ENCODE results near the gene HOXA13. TPM values are rescaled to one million over a fixed set of nuclear protein-coding genes. Genes with fewer than 3 reads are reported as not detected.

The HOXA13 gene
- total RNA-seq, 1 donor from 2014 or later, result under 0.01 TPM

DNA sequence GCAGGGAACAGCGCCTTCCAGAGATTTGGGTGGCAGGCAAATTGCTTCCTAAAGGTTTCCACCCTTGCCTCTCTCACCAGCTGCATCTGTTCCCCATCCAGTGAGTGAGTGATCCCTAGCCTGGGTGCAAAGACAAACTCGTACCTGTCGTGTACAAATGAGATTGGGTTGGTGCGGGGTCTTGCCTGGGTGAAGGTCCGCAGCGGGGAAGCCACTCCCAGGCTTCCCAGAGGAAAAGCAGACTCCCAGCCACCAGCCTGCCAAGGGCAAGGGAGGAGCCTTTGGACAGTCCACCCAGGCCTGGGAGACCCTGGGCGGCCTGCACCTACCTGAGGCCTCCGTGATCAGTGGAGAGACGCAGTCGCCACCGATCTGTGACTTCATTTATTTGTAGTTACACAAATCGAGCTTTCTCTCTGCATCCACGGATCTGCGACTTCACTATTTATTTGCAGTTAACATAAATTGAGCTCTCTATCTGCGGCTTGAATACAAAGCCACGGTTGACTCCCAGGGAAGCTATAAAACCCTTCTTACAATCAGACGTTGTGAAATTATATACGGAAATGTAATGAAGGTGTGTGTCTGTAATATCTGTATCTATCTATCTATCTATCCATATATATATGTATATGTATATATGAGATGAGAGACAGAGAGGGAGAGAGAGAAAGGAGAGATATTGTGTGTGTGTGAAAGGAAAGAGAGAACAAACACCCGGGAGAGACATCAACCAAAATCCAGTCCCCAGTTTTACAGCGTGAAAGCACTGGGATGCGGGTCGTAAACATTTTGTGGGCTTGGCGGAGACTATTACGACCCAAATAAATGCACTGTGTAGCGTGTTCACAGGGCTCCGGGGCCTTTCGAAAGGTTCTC lies 40.4 kb downstream of the HOXA13 start:
- DNase-seq (ENCODE audit: low read depth), result no peak

DNA sequence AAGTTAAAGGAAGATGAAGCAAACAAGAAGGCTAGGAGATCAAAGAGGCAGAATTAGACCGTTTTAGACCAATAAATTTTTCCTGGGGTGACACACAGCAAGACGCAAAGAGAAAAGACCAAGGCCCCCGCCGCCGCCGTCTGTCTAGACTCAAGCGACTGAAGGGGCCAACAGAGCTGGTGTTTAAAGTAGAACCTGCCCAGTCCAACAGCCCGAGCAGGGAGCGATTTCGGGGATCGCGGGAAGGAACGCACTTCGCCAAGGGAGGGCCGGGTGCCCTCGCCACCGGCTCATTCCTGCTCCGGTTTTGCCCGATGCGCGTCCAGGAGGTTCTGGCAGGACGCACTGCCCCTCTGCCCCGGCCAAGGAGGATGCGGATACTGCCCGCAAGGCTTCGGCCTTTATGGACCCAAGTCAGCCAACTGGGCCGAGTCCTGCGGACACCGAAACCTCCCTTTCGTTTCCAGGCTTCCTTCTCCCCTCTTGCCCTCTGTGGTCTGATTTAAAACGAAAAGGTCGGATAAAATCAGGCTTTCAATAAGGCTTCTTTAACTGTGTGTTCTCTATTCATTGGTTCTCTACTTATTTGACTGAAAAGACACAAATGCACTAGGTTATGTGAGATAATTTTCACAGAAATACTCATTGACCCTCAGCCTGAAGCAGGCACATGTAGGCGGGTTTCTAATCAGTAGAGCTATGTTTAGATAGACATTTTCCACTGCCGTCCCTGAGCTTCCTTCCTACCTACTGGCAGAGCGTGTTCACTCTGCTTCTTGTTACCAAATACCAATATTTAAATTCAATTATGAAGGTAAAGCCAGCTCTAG lies 41.2 kb downstream of the HOXA13 start:
- DNase-seq (ENCODE audit: low read depth), result no peak

DNA sequence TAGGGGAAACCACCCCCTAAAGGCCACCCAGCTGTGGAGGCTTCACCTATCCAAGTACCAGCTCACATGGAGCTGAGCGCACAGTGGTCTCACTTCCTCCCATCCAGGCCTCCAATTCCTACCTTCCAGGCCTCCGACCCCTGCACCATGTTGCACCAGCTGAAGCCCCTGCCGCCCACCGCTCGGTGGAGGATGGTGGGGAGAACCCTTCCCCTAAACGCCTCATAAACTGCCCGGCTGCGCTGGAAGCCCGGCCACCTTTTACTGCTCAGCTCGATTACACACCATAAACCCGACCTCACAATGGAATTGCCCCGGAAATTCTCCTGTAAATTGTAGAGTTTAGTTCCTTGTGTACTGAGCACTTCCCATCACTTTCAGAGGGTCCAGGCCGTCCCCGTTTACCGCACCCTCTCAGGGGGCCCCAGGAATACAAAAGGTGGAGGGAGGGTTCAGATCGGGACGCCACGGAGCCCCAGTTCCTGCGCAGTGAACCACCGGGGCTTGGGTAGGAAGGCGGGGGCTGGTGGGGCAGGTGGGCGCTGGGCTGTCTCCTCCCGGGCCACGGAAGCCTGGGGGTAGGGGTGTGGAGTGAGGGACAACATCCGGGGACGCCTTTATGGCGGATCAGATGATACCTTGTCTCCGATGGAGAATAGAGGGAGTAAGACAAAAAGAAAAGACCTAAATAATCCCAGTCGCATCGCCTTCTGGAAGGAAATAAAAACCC lies 42.0 kb downstream of the HOXA13 start:
- DNase-seq (ENCODE audit: low read depth), result no peak

DNA sequence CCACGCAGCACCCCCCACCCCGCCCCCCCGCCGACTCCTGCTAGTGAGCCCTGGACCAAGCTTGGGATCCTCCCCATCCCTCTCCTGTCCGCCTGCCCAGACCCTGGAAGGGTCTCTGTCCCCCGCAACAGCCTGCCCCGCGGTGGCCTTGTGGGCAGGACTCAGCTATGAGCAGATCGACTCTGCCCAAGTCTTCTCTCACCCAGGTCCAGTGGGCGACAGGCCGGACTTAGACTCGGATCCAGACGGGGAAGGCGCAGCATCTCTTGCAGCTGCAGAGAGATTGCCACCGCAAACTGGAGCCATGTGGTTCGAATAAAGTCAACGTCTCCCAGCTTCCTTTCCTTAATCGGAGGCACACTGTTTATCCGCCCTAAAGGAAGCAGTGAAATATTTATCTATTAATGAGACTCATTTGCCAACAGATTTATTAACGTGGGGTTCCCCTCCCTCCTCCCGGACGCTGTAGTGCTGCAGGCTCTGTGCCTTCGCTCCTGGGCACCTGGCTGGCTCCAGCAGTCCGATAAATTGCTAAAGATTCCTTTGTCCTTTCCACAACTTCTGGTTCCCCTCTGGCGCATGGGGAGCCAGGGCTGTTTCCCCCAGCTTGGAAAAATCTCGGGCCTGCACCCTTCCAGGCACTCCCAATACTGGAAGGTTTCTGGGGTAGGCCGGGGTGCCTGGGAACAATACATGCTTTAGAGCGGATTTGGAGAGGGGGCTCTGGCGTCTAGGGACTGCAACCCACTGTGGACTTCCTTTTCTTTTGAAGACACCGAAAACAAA lies 42.8 kb downstream of the HOXA13 start:
- no peak for DNase-seq (ENCODE audit: low read depth)

DNA sequence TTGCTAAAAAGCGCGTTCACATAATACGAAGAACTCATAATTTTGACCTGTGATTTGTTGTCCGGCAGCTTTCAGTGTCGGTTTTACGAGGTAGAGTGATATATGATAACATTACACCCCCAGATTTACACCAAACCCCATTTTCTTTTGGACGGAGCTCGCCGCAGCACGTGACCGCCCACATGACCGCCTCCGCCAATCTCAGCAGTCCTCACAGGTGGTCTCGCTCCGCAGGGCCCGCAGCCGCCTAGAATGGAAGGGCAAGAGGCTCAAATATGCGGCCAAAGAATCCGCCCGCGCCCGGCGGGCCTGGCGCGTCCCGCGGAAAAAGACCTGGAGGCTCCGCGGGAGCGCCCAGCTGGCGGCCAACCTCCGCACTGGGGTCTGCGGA lies 43.4 kb downstream of the HOXA13 start, which contains the start of gene HOXA7:
Gene HOXA7, minus strand, starts transcription at position 168 of the 391 bp plus-strand sequence. Its CDS starts 130 bp downstream, at position 38.
- no peak for DNase-seq (ENCODE audit: low read depth)

DNA sequence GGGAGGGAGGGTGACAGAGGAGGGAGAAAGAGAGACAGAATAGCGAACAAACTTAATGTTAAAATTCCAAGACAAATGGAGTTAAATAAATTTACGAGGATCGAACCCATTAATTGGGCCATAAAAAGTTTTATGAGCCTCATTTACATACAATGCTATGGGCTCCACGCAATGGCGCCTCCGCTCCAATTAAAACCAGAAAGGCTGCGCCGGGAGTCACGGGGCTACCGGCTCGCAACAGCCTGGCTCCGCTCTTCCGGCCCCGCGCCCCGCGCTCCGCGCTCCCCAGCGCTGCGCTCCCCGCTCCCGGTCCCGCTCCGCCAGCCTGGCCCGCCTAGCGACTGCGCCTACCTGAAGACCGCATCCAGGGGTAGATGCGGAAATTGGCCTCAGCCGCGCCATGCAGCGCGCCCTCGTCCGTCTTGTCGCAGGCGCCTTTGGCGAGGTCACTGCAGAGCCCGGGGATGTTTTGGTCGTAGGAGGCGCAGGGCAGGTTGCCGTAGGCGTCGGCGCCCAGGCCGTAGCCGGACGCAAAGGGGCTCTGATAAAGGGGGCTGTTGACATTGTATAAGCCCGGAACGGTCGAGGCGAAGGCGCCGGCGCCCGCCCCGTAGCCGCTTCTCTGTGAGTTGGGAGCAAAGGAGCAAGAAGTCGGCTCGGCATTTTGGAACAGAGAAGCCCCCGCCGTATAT lies 43.9 kb downstream of the HOXA13 start:
- no peak for DNase-seq (ENCODE audit: low read depth)

DNA sequence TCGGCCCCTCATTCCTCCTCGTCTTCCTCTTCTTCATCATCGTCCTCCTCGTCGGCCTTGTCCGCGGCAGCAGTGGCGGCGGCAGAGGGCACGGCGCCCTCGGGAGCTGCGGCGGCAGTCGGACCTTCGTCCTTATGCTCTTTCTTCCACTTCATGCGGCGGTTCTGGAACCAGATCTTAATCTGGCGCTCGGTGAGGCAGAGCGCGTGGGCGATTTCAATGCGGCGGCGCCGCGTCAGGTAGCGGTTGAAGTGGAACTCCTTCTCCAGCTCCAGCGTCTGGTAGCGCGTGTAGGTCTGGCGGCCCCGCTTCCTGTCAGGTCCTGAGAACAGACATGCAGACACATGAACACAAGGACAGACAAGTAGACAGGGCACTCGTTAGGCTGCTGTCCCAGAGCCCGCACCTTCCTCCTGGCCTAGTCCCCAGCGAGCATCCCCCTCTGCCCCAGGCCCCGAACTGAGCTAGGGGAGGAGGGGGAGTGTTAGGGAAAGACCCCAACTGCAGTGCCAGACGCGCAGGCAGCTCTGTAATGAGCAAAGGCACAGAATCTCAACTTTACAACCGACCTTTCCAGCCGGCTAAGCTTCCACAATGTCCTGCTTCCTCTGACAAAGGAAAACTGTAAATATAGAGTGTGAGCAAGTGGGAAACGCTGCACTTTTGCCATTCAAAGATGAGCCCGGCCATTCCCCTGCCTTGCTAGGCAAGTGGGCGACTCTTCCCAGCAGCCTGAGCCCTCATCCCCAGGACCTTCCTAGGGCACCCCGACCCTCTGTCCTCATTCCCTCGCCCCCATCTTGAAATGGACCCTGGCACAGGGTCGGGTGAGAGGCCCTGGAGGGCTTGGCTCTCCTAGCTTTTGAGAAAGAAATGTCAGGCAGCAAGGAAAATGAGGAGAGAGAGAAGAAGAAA lies 44.7 kb downstream of the HOXA13 start:
- peak; percentile 64 for DNase-seq (ENCODE audit: low read depth)

DNA sequence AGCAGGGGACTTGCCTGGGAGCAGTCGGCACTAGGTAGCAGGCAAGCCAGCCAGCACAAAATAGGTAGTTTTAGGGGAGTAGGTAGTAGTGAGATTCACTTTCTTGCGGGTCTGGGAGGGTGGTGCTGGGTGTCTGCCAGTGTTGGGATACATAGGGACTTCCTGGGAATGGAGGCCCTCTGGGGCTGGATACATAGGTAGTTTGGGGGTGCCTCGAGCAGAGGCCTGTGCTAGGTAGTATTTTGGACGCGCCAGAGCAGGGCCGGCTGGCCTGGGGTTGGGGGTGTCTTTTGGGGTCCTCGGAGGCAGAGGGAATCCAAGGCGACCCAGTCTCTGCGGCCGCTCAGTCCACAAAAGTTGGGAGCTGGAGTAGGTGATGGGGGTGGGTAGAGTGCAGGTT lies 45.5 kb downstream of the HOXA13 start:
- no peak for DNase-seq (ENCODE audit: low read depth)

DNA sequence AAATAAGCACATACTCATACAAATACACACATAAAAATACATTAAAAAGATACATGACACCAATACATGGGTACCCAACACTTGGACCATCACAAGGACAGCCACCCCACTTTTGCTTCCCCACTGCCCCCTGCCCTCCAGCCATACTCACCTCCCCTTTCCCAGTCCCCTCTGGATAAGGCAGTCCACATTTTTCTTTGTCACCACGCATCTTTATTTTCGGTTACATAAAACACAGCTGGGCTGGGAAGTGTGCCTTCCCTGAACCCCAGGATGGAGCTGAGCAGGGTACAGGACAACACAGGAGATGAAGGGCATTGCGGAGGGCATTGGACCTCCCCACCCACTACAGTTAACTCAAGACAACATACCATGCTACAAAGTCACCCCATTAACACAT lies 46.4 kb downstream of the HOXA13 start:
- no peak for DNase-seq (ENCODE audit: low read depth)

DNA sequence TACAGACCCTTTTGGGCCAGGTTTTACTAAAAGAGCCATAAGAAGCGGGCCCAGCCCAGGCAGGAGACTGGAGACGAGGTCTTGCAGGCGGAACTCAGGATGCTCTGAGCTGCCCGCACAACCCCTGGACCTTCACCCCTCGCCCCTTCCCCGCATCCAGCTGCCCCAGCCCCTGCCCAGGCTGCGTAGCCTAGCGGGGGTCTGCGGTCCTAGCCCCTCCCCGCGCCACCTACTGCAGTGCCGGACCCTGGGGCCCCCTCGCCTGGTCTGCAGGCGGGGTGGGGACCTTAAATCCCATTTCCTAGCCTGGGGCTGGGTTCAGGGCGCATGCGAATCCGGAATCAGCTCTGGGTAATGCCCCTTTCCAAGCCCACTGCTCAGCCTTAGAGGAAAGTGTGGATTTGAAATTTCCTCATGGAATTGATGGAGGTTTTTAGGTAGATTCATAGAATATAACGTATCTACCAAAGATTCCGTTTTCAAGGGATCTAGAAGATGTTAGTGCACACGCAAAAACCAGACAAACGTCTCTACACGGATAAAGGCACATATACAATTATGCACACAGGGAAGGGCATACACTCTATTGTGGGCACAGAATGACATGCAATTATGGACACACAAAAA lies 47.0 kb downstream of the HOXA13 start:
- DNase-seq (ENCODE audit: low read depth), result no peak

DNA sequence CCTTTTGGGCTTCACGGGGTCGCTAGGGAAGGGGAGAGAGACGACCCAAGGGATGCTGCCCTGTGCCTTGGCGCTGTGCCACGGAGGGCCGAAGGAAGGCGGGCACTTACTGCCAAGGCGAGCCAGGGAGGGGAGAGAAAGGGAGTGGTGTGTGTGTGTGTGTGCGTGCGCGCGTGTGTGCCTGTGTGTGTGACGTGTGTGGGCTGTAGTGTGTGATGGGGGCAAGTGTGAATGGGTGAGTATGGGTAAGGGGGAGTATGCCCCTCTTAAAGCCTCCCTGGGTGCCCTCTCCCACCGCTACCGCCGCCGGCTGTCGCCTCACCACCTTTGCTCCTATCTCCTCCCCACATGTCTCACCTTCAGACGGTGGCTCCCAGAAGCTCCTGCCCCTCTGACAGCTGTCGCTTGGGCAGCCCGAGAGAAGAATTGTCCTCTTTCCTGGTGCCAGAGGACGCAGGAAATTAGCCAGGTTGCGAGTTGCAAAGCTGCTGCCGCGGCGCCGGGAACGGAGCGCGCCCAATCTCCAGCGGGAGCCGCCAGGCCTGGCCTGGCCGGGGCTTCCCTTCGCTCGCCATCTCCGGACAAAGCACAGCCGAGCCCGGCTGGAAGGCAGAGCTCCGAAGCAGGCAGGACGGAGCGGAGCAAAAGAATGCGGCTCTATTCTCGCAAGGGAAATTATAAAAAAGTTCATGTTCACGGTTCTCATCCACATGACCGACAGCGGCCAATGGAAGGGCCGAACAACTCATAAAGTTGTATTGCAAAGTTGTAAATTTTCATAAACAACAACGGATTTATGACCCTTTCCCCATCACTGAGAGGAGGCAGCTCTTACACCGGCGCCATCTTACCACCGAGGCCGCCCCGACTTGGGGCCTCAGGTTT lies 47.7 kb downstream of the HOXA13 start, which contains the start of gene HOXA3:
Gene HOXA3, minus strand, starts transcription at position 653 of the 885 bp plus-strand sequence. CDS start 41,943 bp downstream, outside the sequence.
- DNase-seq (ENCODE audit: low read depth), result peak; percentile 86

DNA sequence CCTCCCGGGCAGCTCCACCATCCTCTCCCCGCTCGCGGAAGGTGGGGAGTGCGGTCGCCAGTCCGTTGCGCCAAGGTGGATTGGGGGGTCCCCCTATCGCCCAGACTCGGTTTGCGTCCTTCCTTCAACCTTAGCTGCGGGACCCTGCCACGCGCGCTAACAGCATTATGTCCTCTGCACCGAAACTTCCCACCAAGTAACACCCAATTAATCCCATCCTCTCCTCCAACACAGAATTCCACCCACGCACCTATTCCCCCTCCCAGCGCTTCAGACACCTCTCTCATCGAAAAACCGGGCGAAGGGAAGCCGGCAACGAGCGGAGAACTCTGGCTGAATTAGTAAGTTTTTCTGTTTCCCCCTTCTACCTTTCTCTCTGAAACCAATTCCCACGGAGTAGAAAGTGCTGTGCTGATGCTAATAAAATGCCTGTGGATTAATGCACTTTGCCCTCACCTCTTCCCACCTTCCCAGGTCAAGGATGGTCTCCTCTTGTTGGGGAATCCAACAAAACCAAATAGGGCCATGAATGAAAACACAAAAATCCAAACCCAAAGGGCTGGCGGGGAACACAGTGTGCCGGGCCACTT lies 48.5 kb downstream of the HOXA13 start:
- DNase-seq (ENCODE audit: low read depth), result no peak

DNA sequence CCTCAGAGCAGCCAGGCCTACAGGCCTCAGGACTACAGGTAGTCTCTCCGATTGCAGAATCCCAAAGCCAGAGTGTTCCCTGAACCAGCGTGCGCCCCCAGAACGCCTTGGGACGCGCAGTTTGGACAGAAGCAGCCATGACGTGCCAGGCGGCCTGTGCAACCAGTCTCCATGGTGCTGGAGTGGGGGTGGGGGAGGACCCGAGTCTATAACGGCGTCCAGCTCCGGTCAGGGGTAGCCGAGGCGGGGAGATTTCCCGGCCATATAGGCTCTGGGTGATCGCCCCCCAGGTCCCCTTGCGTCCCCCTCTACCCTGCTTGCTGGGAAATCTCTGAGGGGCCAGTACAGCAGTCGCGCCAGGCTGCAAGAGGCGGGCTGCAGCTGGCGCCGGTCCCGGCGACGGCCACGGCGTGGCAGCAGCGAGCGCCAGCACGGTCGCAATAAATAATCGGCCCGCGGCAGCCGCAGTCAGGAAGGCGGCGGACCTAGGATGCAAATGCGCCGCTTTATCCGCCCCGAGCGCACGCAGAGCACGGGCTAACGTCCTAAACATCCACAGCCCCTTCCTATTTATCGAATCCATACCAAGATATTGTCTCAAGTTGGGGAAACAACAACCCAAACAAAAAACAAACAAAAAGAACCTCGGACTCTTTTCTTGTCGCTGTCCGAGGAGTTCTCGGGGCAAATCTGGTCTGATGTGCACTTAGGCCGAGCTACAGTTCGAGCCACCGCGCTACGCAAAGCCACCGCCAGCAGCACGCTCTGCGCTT lies 49.1 kb downstream of the HOXA13 start:
- no peak for DNase-seq (ENCODE audit: low read depth)

DNA sequence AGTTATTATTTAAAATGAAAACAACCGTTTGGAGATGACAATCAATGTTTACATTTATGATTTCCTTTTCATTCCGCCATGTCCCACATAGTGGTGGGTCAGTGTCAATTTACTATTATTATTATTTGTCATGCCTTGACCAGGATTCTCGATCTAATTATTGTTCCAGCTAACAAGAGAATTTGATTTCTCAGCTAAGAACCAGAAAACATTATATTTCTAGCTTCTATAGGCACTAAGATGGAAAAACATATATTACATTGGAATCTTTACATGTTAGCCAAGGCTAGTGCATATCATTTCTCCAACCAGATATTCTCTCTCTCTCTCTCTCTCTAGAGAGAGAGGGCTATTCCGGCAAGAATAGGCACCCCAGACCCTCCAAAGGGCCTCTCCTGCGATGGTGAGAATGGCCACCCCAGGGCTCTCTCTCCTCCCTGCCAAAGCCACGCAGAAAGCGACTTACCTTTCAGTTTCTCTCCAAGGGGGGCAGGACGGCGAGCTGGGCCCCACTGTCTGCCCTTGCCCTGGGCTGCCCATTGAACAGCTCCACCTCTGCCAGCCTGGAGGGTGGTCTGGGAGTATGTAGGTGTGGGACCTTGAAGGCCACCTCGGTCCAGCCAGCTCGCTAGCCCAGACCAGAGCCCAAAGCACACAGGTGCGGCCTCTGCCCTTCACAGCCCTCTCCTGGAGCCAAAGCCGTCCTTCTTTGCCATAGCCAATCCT lies 49.9 kb downstream of the HOXA13 start:
- DNase-seq (ENCODE audit: low read depth), result no peak

DNA sequence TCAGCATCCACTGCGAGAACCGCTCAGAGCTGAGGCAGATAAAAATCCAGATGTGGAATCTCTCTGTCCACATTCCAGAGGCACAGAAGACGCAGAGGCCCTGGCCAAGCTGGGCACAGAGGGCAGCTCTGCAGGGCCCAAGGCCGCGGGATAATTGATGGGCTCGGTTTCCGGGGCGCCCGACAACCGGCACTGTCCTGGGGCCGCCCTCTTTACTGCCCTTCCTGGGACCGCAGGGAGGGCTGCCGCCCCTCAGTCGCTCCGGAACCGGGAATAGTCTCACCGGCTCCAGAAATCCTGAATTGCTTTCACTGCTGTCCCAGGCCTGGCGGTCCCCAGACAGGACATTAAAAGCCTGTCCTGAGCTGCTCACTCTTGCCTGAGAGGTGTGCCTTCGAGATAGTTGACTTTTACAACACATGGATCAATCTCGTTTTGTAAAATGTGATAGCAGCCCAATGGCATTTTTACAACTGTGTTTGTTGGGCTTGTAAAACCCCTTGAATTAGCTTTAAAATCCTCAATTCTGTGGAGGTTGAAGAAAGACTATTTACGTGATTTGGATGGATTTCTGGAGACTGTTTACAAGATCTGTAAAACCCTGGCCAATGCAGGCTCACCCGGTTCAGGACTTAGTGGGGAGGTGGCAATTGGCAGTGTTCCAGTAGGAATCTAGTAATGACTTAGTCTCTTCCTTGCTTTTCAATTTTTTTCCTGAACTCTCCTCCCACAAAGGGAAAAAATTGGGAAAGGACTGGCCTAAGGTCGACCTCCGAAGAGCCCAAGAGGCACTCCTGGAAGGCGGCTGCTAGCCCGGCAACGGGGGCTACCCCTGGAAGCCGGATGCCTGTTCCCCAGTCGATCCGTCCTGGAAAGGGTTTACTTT lies 50.9 kb downstream of the HOXA13 start:
- DNase-seq (ENCODE audit: low read depth), result no peak

Data from renal cortical epithelial cell (primary cell).